Heart right ventricle (tissue), 16 donors: Measurements from ENCODE around the gene ENPP1. TPM values are rescaled to one million over a fixed set of nuclear protein-coding genes. Genes with fewer than 3 reads are reported as not detected.
"Not testable (repeated sequence)": the region's sequence is repeated elsewhere in the genome, so short reads cannot be mapped to it uniquely, and the experiment has no call there.

ENCODE experiments used
- ATAC-seq, 8 donors: fragments of 200-7000 bp; cut with Tn5 transposase; one replicate each; pipeline ENCODE4 v1.9.1; 2020; ENCODE audit warnings: mild to moderate bottlenecking in 8 of 8, moderate library complexity in 8 of 8, moderate number of reproducible peaks in 1 of 8
- DNase-seq, 2 donors: peaks; one replicate each; pipeline ENCODE4 v3.0.0-alpha.2; 2020
- H3K27ac ChIP-seq, 10 donors: fragments of 200-600 bp; sonication (generic) in 2 of 10; one replicate each; pipeline versions ENCODE4 v1.5.0 to v1.8.0; 2020 to 2022; ENCODE audit warnings: mild to moderate bottlenecking in 3 of 10
- H3K27me3 ChIP-seq, 7 donors: fragments of 200-600 bp; one replicate each; pipeline ENCODE4 v1.8.0; 2021 to 2022; ENCODE audit warnings: mild to moderate bottlenecking in 2 of 7
- H3K36me3 ChIP-seq, 9 donors: fragments of 200-600 bp; sonication (generic) in 1 of 9; one replicate each; pipeline versions ENCODE4 v1.5.0 to v1.8.0; 2020 to 2022; ENCODE audit warnings: mild to moderate bottlenecking in 2 of 9
- H3K4me1 ChIP-seq, 9 donors: fragments of 200-600 bp; sonication (generic) in 1 of 9; one replicate each; pipeline versions ENCODE4 v1.5.0 to v1.8.0; 2020 to 2022; ENCODE audit warnings: mild to moderate bottlenecking in 4 of 9
- H3K4me3 ChIP-seq, 10 donors: fragments of 200-600 bp; sonication (generic) in 2 of 10; one replicate each; pipeline versions ENCODE4 v1.5.0 to v1.8.0; 2020 to 2022; ENCODE audit warnings: mild to moderate bottlenecking in 7 of 10, moderate library complexity in 2 of 10
- H3K9me3 ChIP-seq, 11 donors: fragments of 200-600 bp in 10 of 11; sonication (generic) in 2 of 11; one replicate each; pipeline versions ENCODE4 v1.5.0 to v1.8.0; 2013 to 2022; ENCODE audit warnings: mild to moderate bottlenecking in 2 of 11, control low read depth in 1 of 11, moderate library complexity in 1 of 11
- CTCF ChIP-seq, 9 donors: fragments of 200-600 bp; sonication (generic) in 2 of 9; IDR thresholded peaks; one replicate each; pipeline versions ENCODE4 v1.5.0 to v1.8.0; 2021 to 2022; ENCODE audit warnings: antibody characterized with exemption in 9 of 9, mild to moderate bottlenecking in 5 of 9, moderate library complexity in 1 of 9
- WGBS, 2 donors: extraction: QIAGEN DNeasy Blood & Tissue Kit; methylation state at CpG; one replicate each; pipeline ENCODE4 v1.1.7; 2013; ENCODE audit warnings: inconsistent platforms in 1 of 2; 5-methylcytosine and 5-hydroxymethylcytosine counted together
- intact Hi-C, 10 donors: fragments of 100-400 bp; cut with DNase I; formaldehyde crosslinking; loops; one replicate each; pipeline versions ENCODE4 v1.11.1 to v1.14.2; 2022
- polyA plus RNA-seq, 2 donors: library from polyadenylated mRNA; stranded (reverse); fragments of 200-250 nt; gene quantifications; one replicate each; pipeline ENCODE4 v1.2.3, GENCODE V29; 2013
- total RNA-seq, 10 donors: library from RNA; stranded (reverse); fragmentation: NEBNext Ultra II Directional in 3 of 10; extraction: Animal tissue kit (Norgen Biotek cat#: 25700) in 3 of 10; gene quantifications; one replicate each; pipeline versions ENCODE4 v1.2.1 to v1.2.4, GENCODE V29; 2021 to 2023
- donor health status: Arrhythmogenic right ventricular cardiomyopathy.
- donor health status: ischemic (EF 13 %, LVEDD 7.1; RV severe dilation, severe dysfunction).
- donor health status: healthy with polysubstance abuse.
- donor health status: DM: no; HTN: yes; CAD: no.
- donor health status: DM: no; HTN: no; CAD: no.
- donor health status: ischemic (EF 25% LVEDD 6.9; RV normal size, moderate dysfunction).
- donor health status: ischemic (EF 25% LVEDD 5.7; RV mildly dilated, moderate dysfunction).
- donor health status: healthy.
- donor health status: DM: yes; HTN: yes; CAD: no.
- donor health status: Ischemic cardiomyopathy.
- donor health status: ischemic (EF 35%, LVEDD 5.7; RV mildly dilated, moderate dysfunction).
- donor health status: nonischemic (EF 11% LVEDD 7.7; RV severe dilation, severe dysfunction).
- donor health status: DM: yes; HTN: yes; CAD: no.
- donor health status: PGD.
- donor health status: ischemic (EF 29% LVEDD 5.4; RV normal size, mild dysfunction).
- donor health status: nonischemic (EF 23%, LVEDD 6.1; RV moderate dilation, normal function).

The ENPP1 gene
- total and polyA plus RNA-seq, 12 donors: 0.45 to 3.2 (median 2.1) TPM

GRCh38 chr6:131852200-131852599 lies 44.4 kb downstream of the ENPP1 start:
- Histone ChIP-seq H3K27me3 (no peaks in the 10 kb centered on the region), H3K4me1 (no peaks in the 10 kb centered on the region), H3K27ac (no peak overlapping the region), H3K9me3 (no peaks in the 10 kb centered on the region), H3K36me3 (peaks cover 0 to 6% (median 0%) of the 10 kb centered on the region in 9 donors), H3K4me3 (no peak overlapping the region)
- intact Hi-C loops: no loop called here
- ATAC-seq: no peak
- no peak for TF ChIP-seq CTCF (IDR thresholded peaks at IDR 0.05)
- no peak for DNase-seq

GRCh38 chr6:131854803-131855202 lies 47.0 kb downstream of the ENPP1 start:
- Histone ChIP-seq H3K27ac (no peak overlapping the region), H3K9me3 (no peaks in the 10 kb centered on the region), H3K27me3 (no peaks in the 10 kb centered on the region), H3K36me3 (peaks cover 0 to 6% (median 0%) of the 10 kb centered on the region in 9 donors), H3K4me1 (no peaks in the 10 kb centered on the region), H3K4me3 (no peak overlapping the region)
- intact Hi-C loops: no loop called here
- DNase-seq: no peak
- 85% methylated on average over 2 of the region's 2 CpGs for WGBS, 2 donors
- no peak for ATAC-seq
- no peak for TF ChIP-seq CTCF (IDR thresholded peaks at IDR 0.05)

GRCh38 chr6:131858765-131859415 lies 51.1 kb downstream of the ENPP1 start:
- intact Hi-C loops: no loop called here
- no peaks in the 10 kb centered on the region for H3K9me3 ChIP-seq
- DNase-seq: no peak
- no peaks in the 10 kb centered on the region for H3K27me3 ChIP-seq
- no peaks in the 10 kb centered on the region for H3K36me3 ChIP-seq
- no peak overlapping the region for H3K27ac ChIP-seq
- H3K4me1 ChIP-seq: no peaks in the 10 kb centered on the region
- no peak for TF ChIP-seq CTCF (IDR thresholded peaks at IDR 0.05)
- no peak overlapping the region for H3K4me3 ChIP-seq
- no peak for ATAC-seq
- 59 to 62% methylated on average over 2 of the region's 2 CpGs for WGBS, 2 donors

GRCh38 chr6:131859658-131860057 lies 51.8 kb downstream of the ENPP1 start:
- H3K27ac ChIP-seq, DNase-seq, H3K36me3 ChIP-seq, H3K27me3 ChIP-seq, intact Hi-C loops, H3K4me1 ChIP-seq, H3K4me3 ChIP-seq, ATAC-seq, H3K9me3 ChIP-seq: not testable (repeated sequence)
- 81 to 89% methylated on average over 5 of the region's 5 CpGs for WGBS, 2 donors

- Histone ChIP-seq H3K4me1 (no peaks in the 10 kb centered on the region), H3K36me3 (peaks cover 0 to 10% (median 0%) of the 10 kb centered on the region in 9 donors), H3K9me3 (no peaks in the 10 kb centered on the region), H3K4me3 (no peak overlapping the region), H3K27ac (no peak overlapping the region), H3K27me3 (no peaks in the 10 kb centered on the region)
- intact Hi-C loops: no loop called here
- no peak for TF ChIP-seq CTCF (IDR thresholded peaks at IDR 0.05)
- WGBS, 2 donors: 93 to 97% methylated on average over 1 of the region's 1 CpG
- DNase-seq (no peak), ATAC-seq (no peak)
These were observed 53.6 kb downstream of the ENPP1 start for GRCh38 chr6:131861381-131861780.
